H1 (cell line): Measurements from ENCODE around the gene ANXA2. TPM values are rescaled to one million over a fixed set of nuclear protein-coding genes. Genes with fewer than 3 reads are reported as not detected.

Experiments used
- ATF2 ChIP-seq: IDR thresholded peaks from 2 replicates; pipeline ENCODE4 v1.6.1; 2012; ENCODE audit warnings: low read length, inconsistent platforms
- CBX5 ChIP-seq: fragments of 300-800, 300-1000 bp; sonication (generic); IDR thresholded peaks from 2 replicates; pipeline ENCODE4 v1.7.1; 2016; ENCODE audit warnings: antibody characterized with exemption, low read length, low read depth
- JUND ChIP-seq: IDR thresholded peaks from 2 replicates; pipeline ENCODE4 v1.6.1; 2011; ENCODE audit warnings: mild to moderate bottlenecking, improper control_type of control experiment, low read length
- NANOG ChIP-seq: IDR thresholded peaks from 2 replicates; pipeline ENCODE4 v1.6.1; 2011; ENCODE audit warnings: low read length, low read depth, mild to moderate bottlenecking, inconsistent platforms; ENCODE audit not compliant: insufficient read depth, poor library complexity, severe bottlenecking
- POLR2AphosphoS5 ChIP-seq: IDR thresholded peaks from 2 replicates; pipeline ENCODE4 v1.6.1; 2011; ENCODE audit warnings: low read depth, low read length
- polyA plus RNA-seq, 7 experiments: library from polyadenylated mRNA; depleted of rRNA in 3 of 7; stranded (reverse) in 5 of 7; unstranded in 2 of 7; fragments of >200 nt in 5 of 7; fragments of 200-250 nt in 2 of 7; gene quantifications; 1 replicate in 5 of 7; 2 replicates in 1 of 7; 4 replicates in 1 of 7; pipeline versions ENCODE4 v1.2.1 to v1.2.3, GENCODE V29; 2011 to 2013; ENCODE audit warnings: missing spikeins in 2 of 7, mixed read lengths in 2 of 7
- total RNA-seq: library from RNA; stranded (reverse); fragmentation: NEBNext Ultra II Directional; extraction: Animal tissue kit (Norgen Biotek cat#: 25700); gene quantifications from 2 replicates; pipeline ENCODE4 v1.2.1, GENCODE V29; 2021

The ANXA2 gene
- total and polyA plus RNA-seq, 2 of the 8 experiments (the other 6 are each of a cell fraction or from before 2014, with no cell fraction given): 178 to 217 TPM

GRCh38 chr15:60344987-60345386 is 52.8 kb downstream of the ANXA2 start (continued):
- TF ChIP-seq CBX5: no peak
- no peak for TF ChIP-seq POLR2AphosphoS5
- TF ChIP-seq JUND: no peak
- TF ChIP-seq ATF2: no peak
- TF ChIP-seq NANOG: no peak
- TF ChIP-seq, all 59 proteins: peak for 0
